CD4-positive, alpha-beta memory T cell (primary cell): ENCODE measurements around the gene CALHM5. TPM values are rescaled to one million over a fixed set of nuclear protein-coding genes. Genes with fewer than 3 reads are reported as not detected.

Source experiments
- CTCF ChIA-PET: fragments of 350-600 bp; sonication (Branson Sonifier 250); formaldehyde crosslinking; loops from one replicate; lab custom pipeline; 2021; ENCODE audit warnings: inconsistent platforms; ENCODE audit not compliant: partially characterized antibody; lab: Charles Lee
- POLR2A ChIA-PET: fragments of 350-600 bp; sonication (Branson Sonifier 250); formaldehyde crosslinking; loops from one replicate; lab custom pipeline; 2021; ENCODE audit not compliant: partially characterized antibody; lab: Charles Lee
- DNase-seq, 5 donors: peaks; one replicate each; pipeline versions ENCODE4 v3.0.0 to v3.0.0-alpha.2; 2020 to 2022; ENCODE audit warnings: mixed read lengths in 1 of 5
- H3K27ac ChIP-seq: one replicate; pipeline ENCODE4 v1.7.0; 2013; ENCODE audit warnings: low read depth, low read length
- H3K27me3 ChIP-seq: 2 replicates; pipeline ENCODE4 v1.7.0; 2013; ENCODE audit warnings: mild to moderate bottlenecking, low read length, moderate library complexity; ENCODE audit not compliant: insufficient read depth
- H3K36me3 ChIP-seq: 2 replicates; pipeline ENCODE4 v1.7.0; 2013; ENCODE audit warnings: mild to moderate bottlenecking, low read length, moderate library complexity; ENCODE audit not compliant: insufficient read depth
- H3K4me1 ChIP-seq: 2 replicates; pipeline ENCODE4 v1.7.0; 2013; ENCODE audit warnings: mild to moderate bottlenecking, low read length, moderate library complexity; ENCODE audit not compliant: insufficient read depth
- H3K4me3 ChIP-seq, 2 donors: one replicate each; pipeline ENCODE4 v1.7.0; 2013; ENCODE audit warnings: low read length in 2 of 2, mild to moderate bottlenecking in 1 of 2
- H3K9me3 ChIP-seq, 2 donors: one replicate each; pipeline ENCODE4 v1.7.0; 2013; ENCODE audit warnings: low read length in 2 of 2, control low read depth in 1 of 2; ENCODE audit not compliant: control insufficient read depth in 1 of 2
- H3K27ac Mint-ChIP-seq, 7 donors: one replicate each; pipeline ENCODE4 v1.8.0; 2020 to 2021; ENCODE audit warnings: mixed read lengths in 7 of 7, mild to moderate bottlenecking in 6 of 7, inconsistent platforms in 3 of 7, moderate library complexity in 3 of 7
- H3K27me3 Mint-ChIP-seq, 2 donors: one replicate each; pipeline ENCODE4 v1.8.0; 2020 to 2021; ENCODE audit warnings: mixed read lengths in 2 of 2
- H3K36me3 Mint-ChIP-seq, 2 donors: one replicate each; pipeline ENCODE4 v1.8.0; 2020 to 2021; ENCODE audit warnings: mixed read lengths in 2 of 2, inconsistent platforms in 1 of 2, mild to moderate bottlenecking in 1 of 2
- H3K4me1 Mint-ChIP-seq, 4 donors: one replicate each; pipeline ENCODE4 v1.8.0; 2020 to 2021; ENCODE audit warnings: mixed read lengths in 4 of 4, mild to moderate bottlenecking in 1 of 4
- H3K4me3 Mint-ChIP-seq, 8 donors: one replicate each; pipeline ENCODE4 v1.8.0; 2020 to 2021; ENCODE audit warnings: mixed read lengths in 8 of 8, mild to moderate bottlenecking in 7 of 8, moderate library complexity in 6 of 8, inconsistent platforms in 3 of 8
- H3K9me3 Mint-ChIP-seq, 8 donors: one replicate each; pipeline ENCODE4 v1.8.0; 2020 to 2021; ENCODE audit warnings: mixed read lengths in 8 of 8, mild to moderate bottlenecking in 5 of 8, inconsistent platforms in 3 of 8, moderate library complexity in 1 of 8
- intact Hi-C: fragments of 100-400 bp; cut with micrococcal nuclease; formaldehyde crosslinking; loops from one replicate; pipeline ENCODE4 v1.15.1; 2023
- polyA plus RNA-seq, 2 donors: library from polyadenylated mRNA; unstranded; fragments of 300-500 nt; fragmentation: Illumina TruSeq; gene quantifications; one replicate each; pipeline ENCODE4 v1.2.3, GENCODE V29; 2021
- total RNA-seq, 2 experiments: library from RNA; stranded (reverse); gene quantifications; one replicate each; pipeline ENCODE4 v1.2.3, GENCODE V29; 2021

CALHM5 gene
- total and polyA plus RNA-seq, 4 experiments from 2014 or later, result not detected

GRCh38 chr6:116560130-116560529 is 48.7 kb downstream of the CALHM5 start:
- ChIA-PET CTCF (interaction anchor here (0.6 to 3.8 kb wide), 21 partner anchors 11 to 342 kb away, joined by 3 to 31 read pairs (median 5); partner anchors contain the start of genes DSE, RWDD1 and TSPYL1), POLR2A (interaction anchor here (2.2 kb wide), 1 partner anchor 11 kb away, joined by 10 read pairs; the partner anchor contains the start of gene RWDD1)
- Mint-ChIP-seq H3K4me3 (no peak overlapping the region), H3K27me3 (peaks cover 9 to 16% of the 10 kb centered on the region in 2 donors), H3K4me1 (peaks cover 0 to 2% (median 1%) of the 10 kb centered on the region in 4 donors), H3K36me3 (no peaks in the 10 kb centered on the region), H3K9me3 (no peaks in the 10 kb centered on the region), H3K27ac (no peak overlapping the region)
- Histone ChIP-seq H3K27ac (no peak overlapping the region), H3K4me3 (no peak overlapping the region), H3K36me3 (no peaks in the 10 kb centered on the region), H3K9me3 (no peaks in the 10 kb centered on the region), H3K27me3 (no peaks in the 10 kb centered on the region), H3K4me1 (no peaks in the 10 kb centered on the region)
- intact Hi-C loops, result no loop called here
- DNase-seq, result no peak

GRCh38 chr6:116561377-116562018 is 50.1 kb downstream of the CALHM5 start:
- Histone ChIP-seq H3K27ac (no peak overlapping the region), H3K27me3 (no peaks in the 10 kb centered on the region), H3K4me1 (no peaks in the 10 kb centered on the region), H3K36me3 (no peaks in the 10 kb centered on the region), H3K9me3 (no peaks in the 10 kb centered on the region), H3K4me3 (no peak overlapping the region)
- DNase-seq, result peak; percentile 59 to 69 (median 64)
- intact Hi-C loops, result loop anchor here (1.0 kb wide), 2 partner anchors 25 to 274 kb away; no protein-coding TSS in a partner anchor
- CTCF ChIA-PET, result interaction anchor here (0.8 to 3.8 kb wide), 26 partner anchors 9 to 344 kb away, joined by 3 to 31 read pairs (median 4); partner anchors contain the start of genes DSE, RWDD1 and TSPYL1
- H3K36me3 Mint-ChIP-seq, result no peaks in the 10 kb centered on the region
- peaks cover 9 to 16% of the 10 kb centered on the region in 2 donors for H3K27me3 Mint-ChIP-seq
- no peak overlapping the region for H3K4me3 Mint-ChIP-seq
- no peaks in the 10 kb centered on the region for H3K9me3 Mint-ChIP-seq
- peak overlapping the region in 2 of 7 donors; percentile 24 to 63 for H3K27ac Mint-ChIP-seq
- peaks cover 0 to 2% (median 1%) of the 10 kb centered on the region in 4 donors for H3K4me1 Mint-ChIP-seq
- POLR2A ChIA-PET, result interaction anchor here (1.0 to 2.2 kb wide), 2 partner anchors 9 to 10 kb away, joined by 6 to 10 read pairs; partner anchors contain the start of gene RWDD1

- Histone ChIP-seq H3K9me3 (no peaks in the 10 kb centered on the region), H3K4me1 (no peaks in the 10 kb centered on the region), H3K27me3 (no peaks in the 10 kb centered on the region), H3K27ac (no peak overlapping the region), H3K36me3 (no peaks in the 10 kb centered on the region), H3K4me3 (no peak overlapping the region)
- no peaks in the 10 kb centered on the region for H3K36me3 Mint-ChIP-seq
- POLR2A ChIA-PET, result interaction anchor here (1.0 kb wide), 1 partner anchor 9 kb away, joined by 6 read pairs; the partner anchor contains the start of gene RWDD1
- H3K27ac Mint-ChIP-seq, result no peak overlapping the region
- H3K27me3 Mint-ChIP-seq, result peaks cover 9 to 16% of the 10 kb centered on the region in 2 donors
- H3K9me3 Mint-ChIP-seq, result no peaks in the 10 kb centered on the region
- intact Hi-C loops, result no loop called here
- no peak for DNase-seq
- peaks cover 0 to 2% (median 1%) of the 10 kb centered on the region in 4 donors for H3K4me1 Mint-ChIP-seq
- CTCF ChIA-PET, result interaction anchor here (0.7 to 2.3 kb wide), 8 partner anchors 9 to 347 kb away, joined by 3 to 21 read pairs (median 4); partner anchors contain the start of gene RWDD1
- H3K4me3 Mint-ChIP-seq, result no peak overlapping the region
Measured at GRCh38 chr6:116562019-116562403, 50.6 kb downstream of the CALHM5 start.

GRCh38 chr6:116562614-116563013 is 51.2 kb downstream of the CALHM5 start:
- H3K4me3 Mint-ChIP-seq, result no peak overlapping the region
- intact Hi-C loops, result no loop called here
- Histone ChIP-seq H3K4me1 (no peaks in the 10 kb centered on the region), H3K9me3 (no peaks in the 10 kb centered on the region), H3K27me3 (no peaks in the 10 kb centered on the region), H3K36me3 (no peaks in the 10 kb centered on the region), H3K27ac (no peak overlapping the region), H3K4me3 (no peak overlapping the region)
- H3K9me3 Mint-ChIP-seq, result no peaks in the 10 kb centered on the region
- ChIA-PET POLR2A (interaction anchor here (1.0 kb wide), 1 partner anchor 9 kb away, joined by 6 read pairs; the partner anchor contains the start of gene RWDD1), CTCF (interaction anchor here (0.7 to 2.3 kb wide), 12 partner anchors 8 to 348 kb away, joined by 3 to 21 read pairs (median 4); partner anchors contain the start of genes CALHM4 and RWDD1)
- no peak for DNase-seq
- peaks cover 9 to 16% of the 10 kb centered on the region in 2 donors for H3K27me3 Mint-ChIP-seq
- H3K27ac Mint-ChIP-seq, result no peak overlapping the region
- peaks cover 0 to 2% (median 1%) of the 10 kb centered on the region in 4 donors for H3K4me1 Mint-ChIP-seq
- no peaks in the 10 kb centered on the region for H3K36me3 Mint-ChIP-seq

- no peaks in the 10 kb centered on the region for H3K9me3 Mint-ChIP-seq
- ChIA-PET CTCF (interaction anchor here (0.7 to 2.3 kb wide), 11 partner anchors 9 to 349 kb away, joined by 3 to 21 read pairs (median 4); partner anchors contain the start of genes CALHM4 and TRAPPC3L), POLR2A (no interaction called here)
- Histone ChIP-seq H3K36me3 (no peaks in the 10 kb centered on the region), H3K27ac (no peak overlapping the region), H3K4me3 (no peak overlapping the region), H3K27me3 (no peaks in the 10 kb centered on the region), H3K9me3 (no peaks in the 10 kb centered on the region), H3K4me1 (no peaks in the 10 kb centered on the region)
- no peaks in the 10 kb centered on the region for H3K36me3 Mint-ChIP-seq
- peaks cover 9 to 13% of the 10 kb centered on the region in 2 donors for H3K27me3 Mint-ChIP-seq
- intact Hi-C loops, result no loop called here
- no peak for DNase-seq
- no peak overlapping the region for H3K27ac Mint-ChIP-seq
- peak overlapping the region in 2 of 8 donors; percentile 5 to 39 for H3K4me3 Mint-ChIP-seq
- H3K4me1 Mint-ChIP-seq, result peaks cover 2 to 3% (median 2%) of the 10 kb centered on the region in 4 donors
Measured at GRCh38 chr6:116563830-116564229, 52.4 kb downstream of the CALHM5 start.

GRCh38 chr6:116564311-116564710 is 52.9 kb downstream of the CALHM5 start:
- Histone ChIP-seq H3K9me3 (no peaks in the 10 kb centered on the region), H3K27me3 (no peaks in the 10 kb centered on the region), H3K4me1 (no peaks in the 10 kb centered on the region), H3K36me3 (no peaks in the 10 kb centered on the region), H3K27ac (no peak overlapping the region), H3K4me3 (no peak overlapping the region)
- H3K27me3 Mint-ChIP-seq, result peaks cover 9 to 13% of the 10 kb centered on the region in 2 donors
- ChIA-PET CTCF (interaction anchor here (0.7 to 2.3 kb wide), 6 partner anchors 19 to 297 kb away, joined by 3 to 21 read pairs (median 5); partner anchors contain the start of gene TRAPPC3L), POLR2A (no interaction called here)
- intact Hi-C loops, result no loop called here
- DNase-seq, result no peak
- peak overlapping the region in 2 of 8 donors; percentile 5 to 39 for H3K4me3 Mint-ChIP-seq
- no peaks in the 10 kb centered on the region for H3K36me3 Mint-ChIP-seq
- no peaks in the 10 kb centered on the region for H3K9me3 Mint-ChIP-seq
- no peak overlapping the region for H3K27ac Mint-ChIP-seq
- peaks cover 3 to 7% (median 5%) of the 10 kb centered on the region in 4 donors for H3K4me1 Mint-ChIP-seq
